VCaP (cell line): ENCODE measurements around the gene EPC2.
A peak's percentile ranks its signal among the peaks of the same experiment; 100 is the strongest.

ENCODE experiments used
- H3K27ac ChIP-seq: fragments of 450-650 bp; 2 replicates; pipeline ENCODE4 v1.5.1; 2017
- CTCF ChIP-seq: fragments of 450-650 bp; conservative IDR thresholded peaks from 2 replicates; pipeline ENCODE4 v1.5.1; 2017; ENCODE audit warnings: mild to moderate bottlenecking, moderate library complexity

EPC2 gene

GRCh38 chr2:148810081-148810480 is 165.5 kb downstream of the EPC2 start:
- no peak for TF ChIP-seq CTCF
- H3K27ac ChIP-seq = no peak overlapping the region

- no peak for TF ChIP-seq CTCF
- H3K27ac ChIP-seq = no peak overlapping the region
Measured at GRCh38 chr2:148812306-148812705, 167.8 kb downstream of the EPC2 start.

- peak overlapping the region; percentile 78 for H3K27ac ChIP-seq
- no peak for TF ChIP-seq CTCF
Measured at GRCh38 chr2:148813603-148814065, 169.1 kb downstream of the EPC2 start.

- H3K27ac ChIP-seq = peak overlapping the region; percentile 78
- TF ChIP-seq CTCF = no peak
Measured at GRCh38 chr2:148814143-148814859, 169.8 kb downstream of the EPC2 start.

GRCh38 chr2:148814860-148815419 is 170.4 kb downstream of the EPC2 start:
- H3K27ac ChIP-seq = peak overlapping the region; percentile 78
- TF ChIP-seq CTCF = no peak

GRCh38 chr2:148816176-148816575 is 171.6 kb downstream of the EPC2 start:
- TF ChIP-seq CTCF = no peak
- peak overlapping the region; percentile 78; the same call in 1 of the 2 replicates for H3K27ac ChIP-seq

GRCh38 chr2:148817210-148817708 is 172.7 kb downstream of the EPC2 start:
- H3K27ac ChIP-seq = peak overlapping the region; percentile 78; the same call in 1 of the 2 replicates
- TF ChIP-seq CTCF = no peak
